ENCODE measurements around the gene CABP2.

Gene CABP2

GRCh38 chr11:67538823-67539505 lies 15.7 kb upstream of the CABP2 start:
- H3K4me3 ChIP-seq (ENCODE audit: control insufficient read depth, low read depth, low read length): no peak overlapping the region
- DNase-seq (ENCODE audit: low read depth): no peak
- TF ChIP-seq CTCF (IDR thresholded peaks at IDR 0.05; ENCODE audit: control insufficient read depth, insufficient read depth, low read depth, low read length, missing control alignments): no peak

- H3K4me3 ChIP-seq (ENCODE audit: control insufficient read depth, low read depth, low read length): no peak overlapping the region
- TF ChIP-seq CTCF (IDR thresholded peaks at IDR 0.05; ENCODE audit: control insufficient read depth, insufficient read depth, low read depth, low read length, missing control alignments): no peak
- no peak for DNase-seq (ENCODE audit: low read depth)
Measured at GRCh38 chr11:67538306-67538705, 15.1 kb upstream of the CABP2 start.

- TF ChIP-seq CTCF (IDR thresholded peaks at IDR 0.05; ENCODE audit: control insufficient read depth, insufficient read depth, low read depth, low read length, missing control alignments): no peak
- H3K4me3 ChIP-seq (ENCODE audit: control insufficient read depth, low read depth, low read length): no peak overlapping the region
- no peak for DNase-seq (ENCODE audit: low read depth)
Measured at GRCh38 chr11:67535561-67535960, 12.3 kb upstream of the CABP2 start.

DNA sequence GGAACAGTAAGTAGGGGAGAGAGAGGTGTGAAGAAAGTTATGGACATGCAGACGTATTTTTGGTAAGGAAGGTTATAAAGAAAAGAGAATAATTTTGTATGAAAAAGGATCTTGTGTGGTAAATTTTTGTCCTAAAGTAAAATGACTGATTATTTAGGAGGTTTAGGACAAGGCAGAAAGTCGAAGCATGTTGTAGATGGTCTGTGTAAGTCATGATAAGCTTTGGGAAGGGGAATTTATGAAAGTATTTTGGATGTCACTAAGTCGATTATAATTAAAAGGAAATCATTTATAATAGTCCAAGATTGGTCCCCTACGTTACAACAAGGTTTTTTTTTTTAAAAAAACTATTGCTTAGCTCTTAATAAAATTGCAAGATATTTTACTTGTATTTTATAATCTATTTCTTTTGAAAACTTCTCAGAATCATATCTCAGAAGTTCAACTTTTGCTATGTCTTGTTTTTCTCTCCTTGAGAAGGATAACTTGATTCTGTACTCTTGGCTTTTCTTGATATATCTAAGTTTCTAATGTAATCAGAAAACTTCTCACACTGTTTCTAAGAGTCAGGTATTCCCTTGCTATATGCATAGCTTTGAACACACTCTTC lies 10.9 kb upstream of the CABP2 start:
- no peak for DNase-seq (ENCODE audit: low read depth)
- no peak for TF ChIP-seq CTCF (IDR thresholded peaks at IDR 0.05; ENCODE audit: control insufficient read depth, insufficient read depth, low read depth, low read length, missing control alignments)

DNA sequence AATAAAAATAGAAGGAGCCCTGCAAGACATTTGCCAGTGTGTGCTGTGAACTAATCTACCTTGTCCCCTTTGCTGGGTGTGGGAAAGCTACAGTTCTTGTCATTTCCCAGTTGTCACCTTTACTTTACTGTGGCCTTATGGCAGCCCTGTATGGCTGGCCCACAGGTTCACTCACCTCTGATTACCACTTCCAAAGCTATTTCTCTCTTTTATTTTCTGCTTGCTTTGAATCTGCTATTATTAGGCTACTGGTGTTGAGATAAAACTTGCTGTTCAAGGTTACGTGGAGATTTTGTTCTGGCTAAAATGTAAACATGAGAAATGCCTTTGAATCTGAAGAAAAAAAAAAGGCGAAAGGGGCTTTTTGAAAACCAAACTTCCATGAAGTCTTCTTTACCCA lies 9.6 kb upstream of the CABP2 start:
- no peak for DNase-seq (ENCODE audit: low read depth)
- TF ChIP-seq CTCF (IDR thresholded peaks at IDR 0.05; ENCODE audit: control insufficient read depth, insufficient read depth, low read depth, low read length, missing control alignments): no peak
- no peak overlapping the region for H3K4me3 ChIP-seq (ENCODE audit: control insufficient read depth, low read depth, low read length)

More for the DNA sequence above, 10.9 kb upstream of the CABP2 start:
- no peak overlapping the region for H3K4me3 ChIP-seq (ENCODE audit: control insufficient read depth, low read depth, low read length)

- DNase-seq (ENCODE audit: low read depth): no peak
- no peak overlapping the region for H3K4me3 ChIP-seq (ENCODE audit: control insufficient read depth, low read depth, low read length)
- TF ChIP-seq CTCF (IDR thresholded peaks at IDR 0.05; ENCODE audit: control insufficient read depth, insufficient read depth, low read depth, low read length, missing control alignments): no peak
Measured at GRCh38 chr11:67530282-67530592, 7.0 kb upstream of the CABP2 start.
